ENCODE measurements around the gene AIFM3.

Gene AIFM3

GRCh38 chr22:20965888-20966855, 883 bp upstream of the AIFM3 start:
- peaks cover 14% of the 10 kb centered on the region for H4K20me1 ChIP-seq (ENCODE audit: insufficient read depth, low read length)
- ATAC-seq (ENCODE audit: insufficient read depth, low read depth) (no peak), DNase-seq (no peak)
- H3K4me2 ChIP-seq (ENCODE audit: insufficient read depth, low read length): no peak overlapping the region
- no peak overlapping the region for H3K9ac ChIP-seq (ENCODE audit: low read depth, low read length)
- H3K79me2 ChIP-seq (ENCODE audit: insufficient read depth, low read length): no peaks in the 10 kb centered on the region
- peaks cover 34% of the 10 kb centered on the region for H3K27me3 ChIP-seq (ENCODE audit: insufficient read depth, low read length, poor library complexity)
- no peak overlapping the region for H2AFZ ChIP-seq (ENCODE audit: low read depth, low read length)
- H3K4me1 ChIP-seq (ENCODE audit: insufficient read depth, low read length): peaks cover 3% of the 10 kb centered on the region; the same call in 1 of the 2 replicates
- H3K36me3 ChIP-seq (ENCODE audit: insufficient read depth, low read length): no peaks in the 10 kb centered on the region
- no peak overlapping the region for H3K27ac ChIP-seq (ENCODE audit: low read length)
- H3K4me3 ChIP-seq (ENCODE audit: low read depth in 1 of 2, low read length in 2 of 2): no peak overlapping the region
- TF ChIP-seq, protein P1, sequence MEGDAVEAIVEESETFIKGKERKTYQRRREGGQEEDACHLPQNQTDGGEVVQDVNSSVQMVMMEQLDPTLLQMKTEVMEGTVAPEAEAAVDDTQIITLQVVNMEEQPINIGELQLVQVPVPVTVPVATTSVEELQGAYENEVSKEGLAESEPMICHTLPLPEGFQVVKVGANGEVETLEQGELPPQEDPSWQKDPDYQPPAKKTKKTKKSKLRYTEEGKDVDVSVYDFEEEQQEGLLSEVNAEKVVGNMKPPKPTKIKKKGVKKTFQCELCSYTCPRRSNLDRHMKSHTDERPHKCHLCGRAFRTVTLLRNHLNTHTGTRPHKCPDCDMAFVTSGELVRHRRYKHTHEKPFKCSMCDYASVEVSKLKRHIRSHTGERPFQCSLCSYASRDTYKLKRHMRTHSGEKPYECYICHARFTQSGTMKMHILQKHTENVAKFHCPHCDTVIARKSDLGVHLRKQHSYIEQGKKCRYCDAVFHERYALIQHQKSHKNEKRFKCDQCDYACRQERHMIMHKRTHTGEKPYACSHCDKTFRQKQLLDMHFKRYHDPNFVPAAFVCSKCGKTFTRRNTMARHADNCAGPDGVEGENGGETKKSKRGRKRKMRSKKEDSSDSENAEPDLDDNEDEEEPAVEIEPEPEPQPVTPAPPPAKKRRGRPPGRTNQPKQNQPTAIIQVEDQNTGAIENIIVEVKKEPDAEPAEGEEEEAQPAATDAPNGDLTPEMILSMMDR (IDR thresholded peaks at IDR 0.05; ENCODE audit: borderline replicate concordance, extremely low read depth, low read length, poor library complexity, severe bottlenecking): no peak
- no peak for TF ChIP-seq EZH2 (IDR thresholded peaks at IDR 0.05; ENCODE audit: borderline replicate concordance, low read depth, low read length, severe bottlenecking)
- H3K9me3 ChIP-seq (ENCODE audit: insufficient read depth, low read length, severe bottlenecking): no peaks in the 10 kb centered on the region

DNA sequence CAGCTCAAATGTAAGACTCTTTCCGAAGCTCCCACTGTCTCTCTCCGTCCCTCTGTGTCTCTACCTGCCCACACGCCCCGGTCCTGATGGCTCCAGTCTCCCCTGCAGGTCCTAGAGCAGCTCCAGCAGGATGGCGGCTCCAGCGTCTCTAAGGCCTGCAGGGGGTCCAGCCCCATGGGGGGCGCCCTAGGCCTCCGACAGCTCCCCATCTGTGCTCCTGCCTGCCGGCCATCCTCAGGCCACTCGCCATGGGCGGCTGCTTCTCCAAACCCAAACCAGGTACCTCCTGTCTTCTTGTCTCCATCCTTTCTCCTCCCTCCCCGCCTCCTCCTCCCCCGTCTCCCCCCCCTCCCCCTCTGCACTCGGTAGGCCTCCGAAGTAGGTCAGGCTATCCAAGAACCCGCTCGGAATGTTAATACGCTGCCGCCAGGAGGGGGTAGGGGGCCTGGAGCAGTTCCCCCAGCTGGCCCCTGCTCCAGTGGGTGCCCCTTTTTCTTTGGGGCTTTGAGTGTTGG, 699 bp downstream of the AIFM3 start:
- H3K9ac ChIP-seq (ENCODE audit: low read depth, low read length): no peak overlapping the region
- no peaks in the 10 kb centered on the region for H3K36me3 ChIP-seq (ENCODE audit: insufficient read depth, low read length)
- no peaks in the 10 kb centered on the region for H3K79me2 ChIP-seq (ENCODE audit: insufficient read depth, low read length)
- ATAC-seq (ENCODE audit: insufficient read depth, low read depth) (no peak), DNase-seq (no peak)
- no peak overlapping the region for H2AFZ ChIP-seq (ENCODE audit: low read depth, low read length)
- no peaks in the 10 kb centered on the region for H3K4me1 ChIP-seq (ENCODE audit: insufficient read depth, low read length)
- H4K20me1 ChIP-seq (ENCODE audit: insufficient read depth, low read length): peaks cover 14% of the 10 kb centered on the region
- TF ChIP-seq, protein P1 (IDR thresholded peaks at IDR 0.05; ENCODE audit: borderline replicate concordance, extremely low read depth, low read length, poor library complexity, severe bottlenecking): no peak
- TF ChIP-seq EZH2 (IDR thresholded peaks at IDR 0.05; ENCODE audit: borderline replicate concordance, low read depth, low read length, severe bottlenecking): no peak
- no peak overlapping the region for H3K4me3 ChIP-seq (ENCODE audit: low read depth in 1 of 2, low read length in 2 of 2)
- H3K27me3 ChIP-seq (ENCODE audit: insufficient read depth, low read length, poor library complexity): peaks cover 34% of the 10 kb centered on the region
- no peak overlapping the region for H3K27ac ChIP-seq (ENCODE audit: low read length)
- no peaks in the 10 kb centered on the region for H3K9me3 ChIP-seq (ENCODE audit: insufficient read depth, low read length, severe bottlenecking)
- H3K4me2 ChIP-seq (ENCODE audit: insufficient read depth, low read length): no peak overlapping the region

DNA sequence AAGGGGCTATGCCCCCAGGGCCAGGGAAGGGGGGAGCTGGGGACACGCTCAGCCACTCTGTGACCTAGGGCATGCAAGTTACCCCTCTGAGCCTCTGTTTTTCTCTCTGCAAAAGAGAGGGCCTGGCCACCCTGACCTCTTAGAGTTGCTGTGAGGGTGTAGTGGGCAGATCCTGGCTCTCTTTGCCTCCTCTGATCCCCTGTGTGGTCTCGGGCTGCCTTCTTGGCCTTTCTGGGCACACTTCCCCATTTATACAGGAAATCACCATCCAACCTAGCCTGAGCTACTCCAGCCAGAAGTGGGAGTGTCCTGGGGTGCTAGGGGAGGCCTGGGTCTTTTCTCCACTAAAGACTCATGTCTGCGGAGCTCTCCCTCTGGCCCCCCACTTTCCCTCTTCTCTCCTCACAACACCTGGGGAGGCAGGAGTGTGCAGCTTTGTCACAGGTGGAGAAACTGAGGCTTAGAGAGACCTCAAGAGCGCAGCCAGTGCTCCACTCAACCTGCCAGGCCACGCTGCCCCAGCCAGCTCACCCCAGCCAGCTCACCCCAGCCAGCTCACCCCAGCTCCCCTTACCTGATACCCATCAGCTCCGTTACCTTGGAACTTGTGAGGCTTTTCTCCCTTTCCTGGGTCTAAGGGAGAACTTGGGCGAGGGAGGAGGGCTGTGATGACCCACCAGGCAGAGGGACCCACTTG, 1.4 kb downstream of the AIFM3 start:
- Histone ChIP-seq H3K36me3 (ENCODE audit: insufficient read depth, low read length) (no peaks in the 10 kb centered on the region), H3K27ac (ENCODE audit: low read length) (no peak overlapping the region), H3K27me3 (ENCODE audit: insufficient read depth, low read length, poor library complexity) (peaks cover 27% of the 10 kb centered on the region), H3K79me2 (ENCODE audit: insufficient read depth, low read length) (no peaks in the 10 kb centered on the region), H4K20me1 (ENCODE audit: insufficient read depth, low read length) (peaks cover 9% of the 10 kb centered on the region), H3K9me3 (ENCODE audit: insufficient read depth, low read length, severe bottlenecking) (no peaks in the 10 kb centered on the region), H3K4me1 (ENCODE audit: insufficient read depth, low read length) (no peaks in the 10 kb centered on the region), H2AFZ (ENCODE audit: low read depth, low read length) (no peak overlapping the region), H3K9ac (ENCODE audit: low read depth, low read length) (no peak overlapping the region), H3K4me3 (ENCODE audit: low read depth in 1 of 2, low read length in 2 of 2) (no peak overlapping the region), H3K4me2 (ENCODE audit: insufficient read depth, low read length) (no peak overlapping the region)
- DNase-seq: no peak
- no peak for ATAC-seq (ENCODE audit: insufficient read depth, low read depth)
- TF ChIP-seq, protein P1 (IDR thresholded peaks at IDR 0.05; ENCODE audit: borderline replicate concordance, extremely low read depth, low read length, poor library complexity, severe bottlenecking): no peak
- TF ChIP-seq EZH2 (IDR thresholded peaks at IDR 0.05; ENCODE audit: borderline replicate concordance, low read depth, low read length, severe bottlenecking): no peak
